ENCODE measurements around the gene IL25. TPM values are rescaled to one million over a fixed set of nuclear protein-coding genes. Genes with fewer than 3 reads are reported as not detected.

Gene IL25
- total and polyA plus RNA-seq, 8 donors = not detected

- Histone ChIP-seq H3K4me3 (peak overlapping the region; percentile 43 to 48), H3K9me3 (no peaks in the 10 kb centered on the region), H3K4me1 (no peaks in the 10 kb centered on the region), H3K27me3 (peaks cover 5 to 57% of the 10 kb centered on the region in 2 donors), H3K36me3 (no peaks in the 10 kb centered on the region), H3K27ac (peak overlapping the region; percentile 69 to 92)
- TF ChIP-seq CTCF (IDR thresholded peaks at IDR 0.05) = no peak
- intact Hi-C loops (cut with DNase I) = no loop called here
- ATAC-seq (peak; percentile 88), DNase-seq (peak; percentile 61 to 95 (median 84))
These were observed 6.7 kb upstream of the IL25 start for GRCh38 chr14:23365732-23366425.

DNA sequence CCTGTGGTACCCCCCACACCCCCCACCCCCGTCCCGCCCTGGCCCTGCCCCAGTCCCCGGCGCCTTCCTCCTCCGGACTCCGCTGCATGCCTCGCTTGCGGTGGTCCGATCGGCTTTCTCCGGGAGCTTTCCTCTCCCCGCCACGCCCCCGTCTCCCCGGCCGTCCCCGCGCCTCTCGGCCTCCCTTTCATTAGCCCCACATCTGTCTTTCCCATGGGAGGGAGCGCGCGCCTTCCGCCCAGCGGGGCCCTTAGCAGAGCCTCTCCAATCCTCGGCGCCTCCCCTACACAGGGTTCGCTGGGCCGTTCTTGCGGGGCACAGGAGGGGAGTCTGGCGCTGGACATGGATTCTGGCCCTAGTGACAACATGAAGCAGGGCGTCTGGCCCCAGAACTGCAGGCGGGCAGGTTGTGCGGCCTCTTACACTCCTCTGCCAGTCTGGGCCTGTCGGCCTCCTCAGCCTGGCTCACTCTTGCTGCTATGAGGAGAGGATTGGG lies 6.1 kb upstream of the IL25 start:
- DNase-seq (peak; percentile 73 to 91 (median 85)), ATAC-seq (peak; percentile 69)
- Histone ChIP-seq H3K36me3 (no peaks in the 10 kb centered on the region), H3K9me3 (no peaks in the 10 kb centered on the region), H3K4me3 (peak overlapping the region; percentile 43 to 48), H3K27me3 (peaks cover 5 to 57% of the 10 kb centered on the region in 2 donors), H3K27ac (peak overlapping the region; percentile 69 to 92), H3K4me1 (no peaks in the 10 kb centered on the region)
- TF ChIP-seq CTCF (IDR thresholded peaks at IDR 0.05) = no peak
- intact Hi-C loops (cut with DNase I) = no loop called here

- no peak overlapping the region for H3K27ac ChIP-seq
- peaks cover 0 to 27% of the 10 kb centered on the region in 2 donors for H3K27me3 ChIP-seq
- H3K4me1 ChIP-seq = no peaks in the 10 kb centered on the region
- no peaks in the 10 kb centered on the region for H3K36me3 ChIP-seq
- intact Hi-C loops (cut with DNase I) = loop anchor here in 1 of 2 donors (10.0 kb wide), 1 partner anchor 45 kb away; the partner anchor contains the start of gene PABPN1
- H3K9me3 ChIP-seq = no peaks in the 10 kb centered on the region
- no peak for TF ChIP-seq CTCF (IDR thresholded peaks at IDR 0.05)
- DNase-seq (no peak), ATAC-seq (no peak)
- no peak overlapping the region for H3K4me3 ChIP-seq
These were observed 2.4 kb upstream of the IL25 start for GRCh38 chr14:23370221-23370620.

- intact Hi-C loops (cut with DNase I) = loop anchor here in 1 of 2 donors (10.0 kb wide), 1 partner anchor 47 kb away; the partner anchor contains the start of gene PABPN1
- TF ChIP-seq CTCF (IDR thresholded peaks at IDR 0.05) = no peak
These were observed 744 bp upstream of the IL25 start for GRCh38 chr14:23371865-23372264.

DNA sequence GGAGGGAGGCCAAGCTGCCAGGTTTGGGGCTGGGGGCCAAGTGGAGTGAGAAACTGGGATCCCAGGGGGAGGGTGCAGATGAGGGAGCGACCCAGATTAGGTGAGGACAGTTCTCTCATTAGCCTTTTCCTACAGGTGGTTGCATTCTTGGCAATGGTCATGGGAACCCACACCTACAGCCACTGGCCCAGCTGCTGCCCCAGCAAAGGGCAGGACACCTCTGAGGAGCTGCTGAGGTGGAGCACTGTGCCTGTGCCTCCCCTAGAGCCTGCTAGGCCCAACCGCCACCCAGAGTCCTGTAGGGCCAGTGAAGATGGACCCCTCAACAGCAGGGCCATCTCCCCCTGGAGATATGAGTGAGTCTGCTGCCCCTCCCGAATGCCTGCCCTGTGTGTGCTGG lies 432 bp downstream of the IL25 start:
- no peak overlapping the region for H3K4me3 ChIP-seq
- H3K9me3 ChIP-seq = no peaks in the 10 kb centered on the region
- no peak for DNase-seq
- ATAC-seq = no peak
- no peak for TF ChIP-seq CTCF (IDR thresholded peaks at IDR 0.05)
- intact Hi-C loops (cut with DNase I) = loop anchor here in 1 of 2 donors (10.0 kb wide), 1 partner anchor 48 kb away; the partner anchor contains the start of gene PABPN1
- H3K4me1 ChIP-seq = no peaks in the 10 kb centered on the region
- H3K27ac ChIP-seq = no peak overlapping the region
- no peaks in the 10 kb centered on the region for H3K36me3 ChIP-seq
- no peaks in the 10 kb centered on the region for H3K27me3 ChIP-seq

More at GRCh38 chr14:23371865-23372264, 744 bp upstream of the IL25 start:
- Histone ChIP-seq H3K27ac (no peak overlapping the region), H3K4me1 (no peaks in the 10 kb centered on the region), H3K27me3 (peaks cover 0 to 10% of the 10 kb centered on the region in 2 donors), H3K4me3 (no peak overlapping the region), H3K36me3 (no peaks in the 10 kb centered on the region), H3K9me3 (no peaks in the 10 kb centered on the region)
- DNase-seq (no peak), ATAC-seq (no peak)
